ENCODE data around the gene TLR1. TPM values are rescaled to one million over a fixed set of nuclear protein-coding genes. Genes with fewer than 3 reads are reported as not detected.

TLR1 gene
- total RNA-seq, 1 donor from 2014 or later: 2.6 TPM

Other genes starting within 250 kb of the TLR1 start
- gene KLF3, start 140.6 kb downstream of the TLR1 start, total RNA-seq: 17.0 and 26.8 TPM in 2 replicates
- gene TLR10, start 21.8 kb downstream of the TLR1 start, total RNA-seq: not detected in 2 replicates
- under 0.01 and 0.22 TPM in 2 replicates for gene TLR6, start 52.0 kb upstream of the TLR1 start, total RNA-seq
- 56.9 and 70.8 TPM in 2 replicates for gene FAM114A1, start 63.0 kb upstream of the TLR1 start, total RNA-seq
- gene TMEM156, start 227.6 kb upstream of the TLR1 start, total RNA-seq: under 0.01 and 0.87 TPM in 2 replicates